ENCODE results near the gene OR8G1. TPM values are rescaled to one million over a fixed set of nuclear protein-coding genes. Genes with fewer than 3 reads are reported as not detected.

OR8G1 gene
- total and polyA plus RNA-seq, 2 donors (not counting 1 experiment from before 2014, with no cell fraction given), result not detected

DNA sequence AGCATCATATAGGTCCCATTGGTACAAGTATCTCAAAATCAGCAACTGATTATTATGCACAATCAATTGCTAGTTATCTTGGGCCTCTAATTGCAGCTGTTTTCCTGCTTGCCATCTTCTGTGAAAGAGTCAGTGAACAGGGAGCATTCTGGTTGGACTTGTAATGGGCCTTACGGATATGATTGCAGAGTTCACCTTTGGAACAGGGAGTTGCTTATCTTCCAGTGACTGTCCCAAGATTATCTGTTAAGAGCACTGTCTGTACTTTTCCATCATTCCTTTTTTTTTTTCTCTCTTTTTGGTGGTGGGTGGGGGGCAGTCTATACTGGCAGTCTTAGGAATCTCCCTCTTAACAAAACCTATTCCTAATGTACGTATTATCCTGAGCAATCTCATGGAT, 33.1 kb downstream of the OR8G1 start:
- CTCF ChIA-PET, result no interaction called here

GRCh38 chr11:124276081-124276480, 35.2 kb downstream of the OR8G1 start:
- ChIA-PET POLR2A (no interaction called here), CTCF (no interaction called here)
- Histone ChIP-seq H3K27me3 (replicated peaks in 1 of 4; ENCODE audit: control extremely low read depth in 1 of 4, control insufficient read depth in 3 of 4, insufficient read depth in 4 of 4, low read length in 3 of 4) (peaks cover 0 to 2% (median 0%) of the 10 kb centered on the region in 4 experiments), H3K9ac (ENCODE audit: low read length) (no peak overlapping the region), H2AFZ (ENCODE audit: insufficient read depth, low read depth, low read length, poor library complexity, severe bottlenecking) (no peak overlapping the region), H3K9me3 (ENCODE audit: control extremely low read depth in 1 of 3, control insufficient read depth in 2 of 3, insufficient read depth in 1 of 3, low read length in 2 of 3) (peaks cover 0 to 9% (median 0%) of the 10 kb centered on the region in 3 donors), H3K4me3 (ENCODE audit: control extremely low read depth in 1 of 5, extremely low read depth in 1 of 5, insufficient read depth in 1 of 5, low read depth in 2 of 5, low read length in 4 of 5) (no peak overlapping the region), H3K4me1 (ENCODE audit: control insufficient read depth in 2 of 2, insufficient read depth in 2 of 2, low read length in 2 of 2) (no peaks in the 10 kb centered on the region), H3K36me3 (replicated peaks in 1 of 2; ENCODE audit: control extremely low read depth in 1 of 2, control insufficient read depth in 1 of 2, extremely low read depth in 1 of 2, insufficient read depth in 2 of 2, low read length in 1 of 2) (no peaks in the 10 kb centered on the region), H3K79me2 (ENCODE audit: control insufficient read depth, insufficient read depth, low read length) (no peaks in the 10 kb centered on the region), H3K4me2 (replicated peaks; ENCODE audit: low read depth, low read length, poor library complexity, severe bottlenecking) (no peak overlapping the region), H3K27ac (ENCODE audit: low read length in 2 of 2) (no peak overlapping the region), H4K20me1 (ENCODE audit: control insufficient read depth, insufficient read depth, low read length, poor library complexity, severe bottlenecking) (no peaks in the 10 kb centered on the region)
- Mint-ChIP-seq H3K4me3 (no peak overlapping the region), H3K27me3 (no peaks in the 10 kb centered on the region), H3K27ac (no peak overlapping the region), H3K4me1 (no peaks in the 10 kb centered on the region), H3K9me3 (ENCODE audit: insufficient read depth) (peaks cover 7% of the 10 kb centered on the region)
- DNase-seq, result no peak
- WGBS (ENCODE audit: insufficient coverage), result 50% methylated on average over 1 of the region's 1 CpG
- TF ChIP-seq, protein P1, sequence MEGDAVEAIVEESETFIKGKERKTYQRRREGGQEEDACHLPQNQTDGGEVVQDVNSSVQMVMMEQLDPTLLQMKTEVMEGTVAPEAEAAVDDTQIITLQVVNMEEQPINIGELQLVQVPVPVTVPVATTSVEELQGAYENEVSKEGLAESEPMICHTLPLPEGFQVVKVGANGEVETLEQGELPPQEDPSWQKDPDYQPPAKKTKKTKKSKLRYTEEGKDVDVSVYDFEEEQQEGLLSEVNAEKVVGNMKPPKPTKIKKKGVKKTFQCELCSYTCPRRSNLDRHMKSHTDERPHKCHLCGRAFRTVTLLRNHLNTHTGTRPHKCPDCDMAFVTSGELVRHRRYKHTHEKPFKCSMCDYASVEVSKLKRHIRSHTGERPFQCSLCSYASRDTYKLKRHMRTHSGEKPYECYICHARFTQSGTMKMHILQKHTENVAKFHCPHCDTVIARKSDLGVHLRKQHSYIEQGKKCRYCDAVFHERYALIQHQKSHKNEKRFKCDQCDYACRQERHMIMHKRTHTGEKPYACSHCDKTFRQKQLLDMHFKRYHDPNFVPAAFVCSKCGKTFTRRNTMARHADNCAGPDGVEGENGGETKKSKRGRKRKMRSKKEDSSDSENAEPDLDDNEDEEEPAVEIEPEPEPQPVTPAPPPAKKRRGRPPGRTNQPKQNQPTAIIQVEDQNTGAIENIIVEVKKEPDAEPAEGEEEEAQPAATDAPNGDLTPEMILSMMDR (IDR thresholded peaks at IDR 0.05), result no peak
- TF ChIP-seq EZH2 (IDR thresholded peaks at IDR 0.05; ENCODE audit: borderline replicate concordance, insufficient read depth, low read depth, low read length, poor library complexity, severe bottlenecking), result no peak
- intact Hi-C loops (cut with micrococcal nuclease), result no loop called here
- no peak for ATAC-seq (ENCODE audit: low read depth)

More for the DNA sequence above, 33.1 kb downstream of the OR8G1 start:
- no peaks in the 10 kb centered on the region for H3K79me2 ChIP-seq (ENCODE audit: control insufficient read depth, insufficient read depth, low read length)
- TF ChIP-seq, protein P1 (IDR thresholded peaks at IDR 0.05), result no peak
- TF ChIP-seq EZH2 (IDR thresholded peaks at IDR 0.05; ENCODE audit: borderline replicate concordance, insufficient read depth, low read depth, low read length, poor library complexity, severe bottlenecking), result no peak
- POLR2A ChIA-PET, result no interaction called here
- DNase-seq (no peak), ATAC-seq (ENCODE audit: low read depth) (no peak)
- 100% methylated on average over 1 of the region's 2 CpGs for WGBS (ENCODE audit: insufficient coverage)
- intact Hi-C loops (cut with micrococcal nuclease), result no loop called here
- H3K4me3 ChIP-seq (ENCODE audit: control extremely low read depth in 1 of 5, extremely low read depth in 1 of 5, insufficient read depth in 1 of 5, low read depth in 2 of 5, low read length in 4 of 5), result no peak overlapping the region
- H3K9me3 ChIP-seq (ENCODE audit: control extremely low read depth in 1 of 3, control insufficient read depth in 2 of 3, insufficient read depth in 1 of 3, low read length in 2 of 3), result peaks cover 0 to 9% (median 0%) of the 10 kb centered on the region in 3 donors
- H3K9ac ChIP-seq (ENCODE audit: low read length), result no peak overlapping the region
- H4K20me1 ChIP-seq (ENCODE audit: control insufficient read depth, insufficient read depth, low read length, poor library complexity, severe bottlenecking), result no peaks in the 10 kb centered on the region
- H3K4me2 ChIP-seq (replicated peaks; ENCODE audit: low read depth, low read length, poor library complexity, severe bottlenecking), result no peak overlapping the region
- Mint-ChIP-seq H3K9me3 (ENCODE audit: insufficient read depth) (no peaks in the 10 kb centered on the region), H3K4me1 (no peaks in the 10 kb centered on the region), H3K4me3 (no peak overlapping the region), H3K27me3 (no peaks in the 10 kb centered on the region), H3K27ac (no peak overlapping the region)
- no peak overlapping the region for H3K27ac ChIP-seq (ENCODE audit: low read length in 2 of 2)
- no peaks in the 10 kb centered on the region for H3K4me1 ChIP-seq (ENCODE audit: control insufficient read depth in 2 of 2, insufficient read depth in 2 of 2, low read length in 2 of 2)
- H3K27me3 ChIP-seq (replicated peaks in 1 of 4; ENCODE audit: control extremely low read depth in 1 of 4, control insufficient read depth in 3 of 4, insufficient read depth in 4 of 4, low read length in 3 of 4), result peaks cover 0 to 2% (median 0%) of the 10 kb centered on the region in 4 experiments
- H2AFZ ChIP-seq (ENCODE audit: insufficient read depth, low read depth, low read length, poor library complexity, severe bottlenecking), result no peak overlapping the region
- H3K36me3 ChIP-seq (replicated peaks in 1 of 2; ENCODE audit: control extremely low read depth in 1 of 2, control insufficient read depth in 1 of 2, extremely low read depth in 1 of 2, insufficient read depth in 2 of 2, low read length in 1 of 2), result no peaks in the 10 kb centered on the region
